Nephron progenitor cell (in vitro differentiated cells): ENCODE results near the gene ABI1.
A peak's percentile ranks its signal among the peaks of the same experiment; 100 is the strongest.

Experiments used
- DNase-seq: peaks from one replicate; pipeline ENCODE4 v3.0.0; 2021
- H3K27ac Mint-ChIP-seq: 2 replicates; pipeline ENCODE4 v1.8.0; 2021; ENCODE audit warnings: mild to moderate bottlenecking, moderate library complexity, mixed read lengths
- H3K27me3 Mint-ChIP-seq: 2 replicates; pipeline ENCODE4 v1.8.0; 2021; ENCODE audit warnings: mild to moderate bottlenecking, low read depth, mixed read lengths; ENCODE audit not compliant: poor library complexity
- H3K36me3 Mint-ChIP-seq: 2 replicates; pipeline ENCODE4 v1.8.0; 2021; ENCODE audit warnings: low read depth, mixed read lengths
- H3K4me1 Mint-ChIP-seq: 2 replicates; pipeline ENCODE4 v1.8.0; 2021; ENCODE audit warnings: mixed read lengths
- H3K4me3 Mint-ChIP-seq: 2 replicates; pipeline ENCODE4 v1.8.0; 2021; ENCODE audit warnings: mild to moderate bottlenecking, moderate library complexity, mixed read lengths
- H3K9me3 Mint-ChIP-seq: 2 replicates; pipeline ENCODE4 v1.8.0; 2021; ENCODE audit warnings: mild to moderate bottlenecking, moderate library complexity, mixed read lengths
- CTCF ChIP-seq: fragments of 200-600 bp; sonication (generic); IDR thresholded peaks from 2 replicates; pipeline ENCODE4 v1.5.0; 2021; ENCODE audit warnings: antibody characterized with exemption

The ABI1 gene

GRCh38 chr10:26703974-26704373 lies 156.8 kb downstream of the ABI1 start:
- peaks cover 2% of the 10 kb centered on the region for H3K4me1 Mint-ChIP-seq
- H3K27me3 Mint-ChIP-seq, result peaks cover 3% of the 10 kb centered on the region
- no peak overlapping the region for H3K4me3 Mint-ChIP-seq
- peaks cover 6% of the 10 kb centered on the region for H3K9me3 Mint-ChIP-seq
- DNase-seq, result no peak
- peaks cover 84% of the 10 kb centered on the region for H3K36me3 Mint-ChIP-seq
- no peak for TF ChIP-seq CTCF
- H3K27ac Mint-ChIP-seq, result no peak overlapping the region

- no peak for DNase-seq
- Mint-ChIP-seq H3K27me3 (peaks cover 9% of the 10 kb centered on the region), H3K36me3 (peaks cover 76% of the 10 kb centered on the region), H3K27ac (no peak overlapping the region), H3K4me1 (peaks cover 11% of the 10 kb centered on the region), H3K4me3 (no peak overlapping the region), H3K9me3 (peaks cover 6% of the 10 kb centered on the region)
- no peak for TF ChIP-seq CTCF
These were observed 157.7 kb downstream of the ABI1 start for GRCh38 chr10:26703096-26703495.

- Mint-ChIP-seq H3K27me3 (peaks cover 9% of the 10 kb centered on the region), H3K27ac (no peak overlapping the region), H3K4me3 (no peak overlapping the region), H3K9me3 (peaks cover 6% of the 10 kb centered on the region), H3K36me3 (peaks cover 56% of the 10 kb centered on the region), H3K4me1 (peaks cover 21% of the 10 kb centered on the region)
- no peak for DNase-seq
- no peak for TF ChIP-seq CTCF
These were observed 159.7 kb downstream of the ABI1 start for GRCh38 chr10:26700884-26701630.

GRCh38 chr10:26699631-26700030 lies 161.1 kb downstream of the ABI1 start:
- DNase-seq, result no peak
- Mint-ChIP-seq H3K36me3 (peaks cover 48% of the 10 kb centered on the region), H3K4me1 (peaks cover 21% of the 10 kb centered on the region), H3K27me3 (peaks cover 20% of the 10 kb centered on the region), H3K9me3 (peaks cover 6% of the 10 kb centered on the region), H3K27ac (no peak overlapping the region), H3K4me3 (no peak overlapping the region)
- TF ChIP-seq CTCF, result no peak

GRCh38 chr10:26698909-26699308 lies 161.8 kb downstream of the ABI1 start:
- Mint-ChIP-seq H3K27me3 (peaks cover 20% of the 10 kb centered on the region), H3K36me3 (peaks cover 43% of the 10 kb centered on the region), H3K27ac (no peak overlapping the region), H3K9me3 (peaks cover 6% of the 10 kb centered on the region), H3K4me1 (peaks cover 21% of the 10 kb centered on the region), H3K4me3 (peak overlapping the region; percentile 98)
- no peak for DNase-seq
- no peak for TF ChIP-seq CTCF
